Measurements from ENCODE around the gene KIAA1614. TPM values are rescaled to one million over a fixed set of nuclear protein-coding genes. Genes with fewer than 3 reads are reported as not detected.

Gene KIAA1614
- total and polyA plus RNA-seq, 10 of the 15 experiments (the other 5 are each of a cell fraction or from before 2014, with no cell fraction given) = 0.03 to 1.0 (median 0.26) TPM; not detected in 1

DNA sequence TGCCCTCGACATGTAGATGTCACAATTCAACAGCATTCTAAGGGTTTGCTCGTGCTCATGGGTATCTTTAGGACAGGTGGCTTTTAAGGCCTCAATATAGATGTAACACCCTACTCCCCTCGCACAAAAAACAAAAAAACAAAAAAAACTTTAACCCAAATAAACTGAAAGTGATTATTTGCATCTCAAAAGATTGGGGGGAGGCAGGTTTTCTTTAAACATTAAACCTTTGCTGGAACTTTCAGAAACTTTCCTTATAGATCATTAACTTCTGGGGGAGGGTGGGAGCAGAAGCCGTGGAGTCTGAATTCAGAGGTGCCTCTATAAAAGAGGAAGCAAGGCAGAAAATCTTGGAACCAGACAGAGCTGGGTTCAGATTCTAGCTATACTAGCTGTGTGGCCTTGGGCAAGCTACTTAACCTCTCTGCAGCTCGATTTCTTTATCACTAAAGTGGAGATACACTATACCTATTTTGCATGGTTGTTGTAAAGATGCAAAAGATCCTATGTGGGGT is 3.2 kb upstream of the KIAA1614 start:
- Histone ChIP-seq H3K27ac (ENCODE audit: control insufficient read depth, insufficient read depth) (peak overlapping the region; percentile 43; the same call in 1 of the 2 replicates), H4K20me1 (ENCODE audit: control insufficient read depth, insufficient read depth) (no peaks in the 10 kb centered on the region), H2AFZ (ENCODE audit: control insufficient read depth, low read depth, low read length) (no peak overlapping the region), H3K9me3 (replicated peaks; ENCODE audit: control insufficient read depth, insufficient read depth, low read length) (no peaks in the 10 kb centered on the region), H3K4me2 (ENCODE audit: control insufficient read depth, insufficient read depth) (peak overlapping the region; percentile 85), H3K4me1 (ENCODE audit: control insufficient read depth, insufficient read depth, low read length) (peaks cover 22% of the 10 kb centered on the region), H3K27me3 (replicated peaks in 1 of 2; ENCODE audit: control insufficient read depth in 2 of 2, insufficient read depth in 2 of 2, low read length in 1 of 2) (peaks cover 0 to 3% of the 10 kb centered on the region in 2 experiments; a peak in 1 of 4 replicates), H3K9ac (ENCODE audit: control insufficient read depth, insufficient read depth, low read length) (no peak overlapping the region), H3K36me3 (ENCODE audit: control insufficient read depth in 2 of 2, insufficient read depth in 2 of 2, low read length in 1 of 2) (no peaks in the 10 kb centered on the region), H3K4me3 (peak overlapping the region; percentile 26; the same call in 1 of the 2 replicates), H3K79me2 (ENCODE audit: control insufficient read depth, insufficient read depth, low read length) (no peaks in the 10 kb centered on the region)
- ChIA-PET CTCF (interaction anchor here (0.7 to 19.8 kb wide), 13 partner anchors 9 to 573 kb away, joined by 3 to 344 read pairs (median 3); partner anchors contain the start of gene CACNA1E), SMC1A (ENCODE audit: uncharacterized antibody, unreplicated experiment) (interaction anchor here (0.6 to 19.3 kb wide), 21 partner anchors 9 to 407 kb away, joined by 3 to 304 read pairs (median 4); partner anchors contain the start of genes ACBD6, MR1 and STX6), RAD21 (ENCODE audit: unreplicated experiment) (interaction anchor here (0.6 to 3.0 kb wide), 22 partner anchors 8 to 407 kb away, joined by 3 to 31 read pairs (median 5); partner anchors contain the start of genes ACBD6 and XPR1), POLR2A (interaction anchor here (0.6 to 1.5 kb wide), 9 partner anchors 13 to 243 kb away, joined by 3 to 7 read pairs (median 4); partner anchors contain the start of gene STX6)
- WGBS (ENCODE audit: insufficient coverage, insufficient replicate concordance, low lambda C conversion rate, missing lambda C conversion rate) = 13% methylated on average over 5 of the region's 5 CpGs
- no peak for FAIRE-seq
- ATAC-seq = peak; percentile 65
- BruUV-seq (replicated peaks) = no TSS peak
- intact Hi-C loops (cut with micrococcal nuclease; ENCODE audit: unreplicated experiment) (no loop called here), in situ Hi-C loops (cut with MboI) (no loop called here)
- peak; percentile 52 for DNase-seq (ENCODE audit: low read depth, low spot score)
- peak; percentile 93 for TF ChIP-seq SMARCA5 (IDR thresholded peaks at IDR 0.05)
- TF ChIP-seq EP300 (IDR thresholded peaks at IDR 0.05; ENCODE audit: borderline replicate concordance in 1 of 2, control insufficient read depth in 1 of 2, low read depth in 2 of 2, low read length in 2 of 2) = peak in 1 of 2 experiments; percentile 78; a peak in 2 of 4 replicates
- TF ChIP-seq CEBPB (IDR thresholded peaks at IDR 0.05; ENCODE audit: borderline replicate concordance in 1 of 2, low read depth in 2 of 2, low read length in 2 of 2) = no peak
- TF ChIP-seq, protein P1, sequence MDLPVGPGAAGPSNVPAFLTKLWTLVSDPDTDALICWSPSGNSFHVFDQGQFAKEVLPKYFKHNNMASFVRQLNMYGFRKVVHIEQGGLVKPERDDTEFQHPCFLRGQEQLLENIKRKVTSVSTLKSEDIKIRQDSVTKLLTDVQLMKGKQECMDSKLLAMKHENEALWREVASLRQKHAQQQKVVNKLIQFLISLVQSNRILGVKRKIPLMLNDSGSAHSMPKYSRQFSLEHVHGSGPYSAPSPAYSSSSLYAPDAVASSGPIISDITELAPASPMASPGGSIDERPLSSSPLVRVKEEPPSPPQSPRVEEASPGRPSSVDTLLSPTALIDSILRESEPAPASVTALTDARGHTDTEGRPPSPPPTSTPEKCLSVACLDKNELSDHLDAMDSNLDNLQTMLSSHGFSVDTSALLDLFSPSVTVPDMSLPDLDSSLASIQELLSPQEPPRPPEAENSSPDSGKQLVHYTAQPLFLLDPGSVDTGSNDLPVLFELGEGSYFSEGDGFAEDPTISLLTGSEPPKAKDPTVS (IDR thresholded peaks at IDR 0.05; ENCODE audit: low read depth, low read length) = peak; percentile 42; the same call in 1 of the 2 replicates
- no peak for TF ChIP-seq ZBTB33 (IDR thresholded peaks at IDR 0.05)
- no peak for TF ChIP-seq DPF2 (IDR thresholded peaks at IDR 0.05)
- TF ChIP-seq KLF5 (IDR thresholded peaks at IDR 0.05; ENCODE audit: partially characterized antibody) = no peak
- peak; percentile 36 for TF ChIP-seq CUX1 (IDR thresholded peaks at IDR 0.05; ENCODE audit: insufficient replicate concordance, low read depth, low read length)
- TF ChIP-seq BMI1 (IDR thresholded peaks at IDR 0.05; ENCODE audit: borderline replicate concordance) = no peak
- TF ChIP-seq, protein P2, sequence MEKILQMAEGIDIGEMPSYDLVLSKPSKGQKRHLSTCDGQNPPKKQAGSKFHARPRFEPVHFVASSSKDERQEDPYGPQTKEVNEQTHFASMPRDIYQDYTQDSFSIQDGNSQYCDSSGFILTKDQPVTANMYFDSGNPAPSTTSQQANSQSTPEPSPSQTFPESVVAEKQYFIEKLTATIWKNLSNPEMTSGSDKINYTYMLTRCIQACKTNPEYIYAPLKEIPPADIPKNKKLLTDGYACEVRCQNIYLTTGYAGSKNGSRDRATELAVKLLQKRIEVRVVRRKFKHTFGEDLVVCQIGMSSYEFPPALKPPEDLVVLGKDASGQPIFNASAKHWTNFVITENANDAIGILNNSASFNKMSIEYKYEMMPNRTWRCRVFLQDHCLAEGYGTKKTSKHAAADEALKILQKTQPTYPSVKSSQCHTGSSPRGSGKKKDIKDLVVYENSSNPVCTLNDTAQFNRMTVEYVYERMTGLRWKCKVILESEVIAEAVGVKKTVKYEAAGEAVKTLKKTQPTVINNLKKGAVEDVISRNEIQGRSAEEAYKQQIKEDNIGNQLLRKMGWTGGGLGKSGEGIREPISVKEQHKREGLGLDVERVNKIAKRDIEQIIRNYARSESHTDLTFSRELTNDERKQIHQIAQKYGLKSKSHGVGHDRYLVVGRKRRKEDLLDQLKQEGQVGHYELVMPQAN (conservative IDR thresholded peaks at IDR 0.05) = 0 out of 2 replicates have a peak, but pooled peaks have one; percentile 41
- no peak for TF ChIP-seq SMC3 (IDR thresholded peaks at IDR 0.05; ENCODE audit: borderline replicate concordance, low read length)

Measured in GM12878 (cell line).